CD4-positive, alpha-beta T cell (primary cell): ENCODE data around the gene SLIT1. TPM values are rescaled to one million over a fixed set of nuclear protein-coding genes. Genes with fewer than 3 reads are reported as not detected.

Experiments used
- ATAC-seq: fragments of 200-7000 bp; cut with Tn5 transposase; one replicate; pipeline ENCODE4 v1.10.0; 2022; ENCODE audit warnings: mild to moderate bottlenecking; ENCODE audit not compliant: poor library complexity
- CTCF ChIA-PET: fragments of 350-600 bp; sonication (Branson Sonifier 250); formaldehyde crosslinking; loops from one replicate; lab custom pipeline; 2021; ENCODE audit warnings: antibody characterized with exemption, inconsistent platforms; lab: Charles Lee
- POLR2A ChIA-PET: fragments of 350-600 bp; sonication (Branson Sonifier 250); formaldehyde crosslinking; loops from one replicate; lab custom pipeline; 2021; ENCODE audit warnings: antibody characterized with exemption, inconsistent platforms; lab: Charles Lee
- DNase-seq, 14 experiments: peaks; one replicate each; pipeline ENCODE4 v3.0.0-alpha.2; 2013 to 2020; ENCODE audit warnings: mixed read lengths in 2 of 14
- H3K27ac ChIP-seq, 2 donors: one replicate each; pipeline versions ENCODE4 v1.5.1 to v1.7.0; 2013; ENCODE audit warnings: low read length in 2 of 2, low read depth in 1 of 2, mild to moderate bottlenecking in 1 of 2
- H3K27me3 ChIP-seq, 2 experiments: 1 replicate in 1 of 2; 2 replicates in 1 of 2; pipeline versions ENCODE4 v1.6.1 to v1.7.0; 2013; ENCODE audit warnings: low read length in 2 of 2, control low read depth in 1 of 2, mild to moderate bottlenecking in 1 of 2, moderate library complexity in 1 of 2; ENCODE audit not compliant: insufficient read depth in 2 of 2, control insufficient read depth in 1 of 2
- H3K36me3 ChIP-seq: one replicate; pipeline ENCODE4 v1.6.1; 2013; ENCODE audit warnings: low read length, control low read depth; ENCODE audit not compliant: insufficient read depth
- H3K4me1 ChIP-seq: one replicate; pipeline ENCODE4 v1.6.1; 2013; ENCODE audit warnings: low read length, control low read depth; ENCODE audit not compliant: insufficient read depth
- H3K4me3 ChIP-seq: one replicate; pipeline ENCODE4 v1.5.1; 2013; ENCODE audit warnings: mild to moderate bottlenecking, low read length, moderate library complexity
- H3K9me3 ChIP-seq, 2 experiments: 1 replicate in 1 of 2; 2 replicates in 1 of 2; pipeline versions ENCODE4 v1.6.1 to v1.7.0; 2013; ENCODE audit warnings: low read length in 2 of 2, mild to moderate bottlenecking in 2 of 2, control low read depth in 1 of 2, moderate library complexity in 1 of 2; ENCODE audit not compliant: control insufficient read depth in 1 of 2, insufficient read depth in 1 of 2
- H3K27ac Mint-ChIP-seq: one replicate; pipeline ENCODE4 v1.8.0; 2020; ENCODE audit warnings: mixed read lengths
- H3K27me3 Mint-ChIP-seq: one replicate; pipeline ENCODE4 v1.8.0; 2021; ENCODE audit warnings: mixed read lengths
- H3K36me3 Mint-ChIP-seq: one replicate; pipeline ENCODE4 v1.8.0; 2021; ENCODE audit warnings: low read depth, mixed read lengths
- H3K4me1 Mint-ChIP-seq: one replicate; pipeline ENCODE4 v1.8.0; 2021; ENCODE audit warnings: low read depth, mixed read lengths
- H3K4me3 Mint-ChIP-seq: one replicate; pipeline ENCODE4 v1.8.0; 2020; ENCODE audit warnings: mild to moderate bottlenecking, mixed read lengths
- H3K9me3 Mint-ChIP-seq: one replicate; pipeline ENCODE4 v1.8.0; 2020; ENCODE audit warnings: mixed read lengths
- CTCF ChIP-seq: fragments of 200-600 bp; IDR thresholded peaks from one replicate; pipeline ENCODE4 v1.8.0; 2022; ENCODE audit warnings: antibody characterized with exemption, mild to moderate bottlenecking
- intact Hi-C, 2 experiments: fragments of 100-400 bp; cut with DNase I in 1 of 2; cut with micrococcal nuclease in 1 of 2; formaldehyde crosslinking; loops; one replicate each; pipeline versions ENCODE4 v1.15.1 to v1.9.0; 2023 to 2025; cut with DNase I, micrococcal nuclease
- total RNA-seq, 174 experiments: library from RNA in 2 of 174; stranded (reverse) in 2 of 174; gene quantifications; one replicate each; pipeline ENCODE4 v1.2.3 and lab custom pipeline; 2021 to 2026

Gene SLIT1
- total RNA-seq, 2 experiments from 2014 or later, result 0.30 to 0.39 TPM

DNA sequence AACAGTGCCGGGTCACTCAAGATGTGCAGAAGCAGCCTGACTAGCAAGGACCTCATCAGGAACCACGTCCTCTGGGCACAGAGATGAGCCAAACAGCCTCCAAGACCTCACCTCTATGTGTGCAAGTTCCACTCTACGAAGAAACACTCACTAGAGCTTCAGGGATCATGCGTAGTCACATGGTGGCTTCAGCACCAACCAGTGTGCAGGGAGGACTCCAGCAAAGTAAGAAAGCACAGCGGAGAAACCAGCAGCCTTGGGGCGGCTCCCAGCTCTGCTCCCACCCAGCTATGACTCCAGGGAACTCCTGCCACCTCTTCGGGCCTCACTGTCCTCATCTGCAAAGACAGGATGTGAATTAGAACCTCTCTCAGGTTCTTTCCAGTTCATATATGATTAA, 58.2 kb downstream of the SLIT1 start:
- intact Hi-C loops, result no loop called here
- ATAC-seq (no peak), DNase-seq (no peak)
- H3K27me3 Mint-ChIP-seq, result no peaks in the 10 kb centered on the region
- H3K4me1 Mint-ChIP-seq, result no peaks in the 10 kb centered on the region
- no peak overlapping the region for H3K4me3 Mint-ChIP-seq
- ChIA-PET POLR2A (no interaction called here), CTCF (no interaction called here)
- H3K36me3 Mint-ChIP-seq, result no peaks in the 10 kb centered on the region
- no peaks in the 10 kb centered on the region for H3K9me3 Mint-ChIP-seq
- H3K4me1 ChIP-seq, result no peaks in the 10 kb centered on the region
- no peak overlapping the region for H3K27ac ChIP-seq
- H3K36me3 ChIP-seq, result no peaks in the 10 kb centered on the region
- no peak overlapping the region for H3K4me3 ChIP-seq
- TF ChIP-seq CTCF, result no peak
- H3K9me3 ChIP-seq, result no peaks in the 10 kb centered on the region
- no peaks in the 10 kb centered on the region for H3K27me3 ChIP-seq
- H3K27ac Mint-ChIP-seq, result no peak overlapping the region

DNA sequence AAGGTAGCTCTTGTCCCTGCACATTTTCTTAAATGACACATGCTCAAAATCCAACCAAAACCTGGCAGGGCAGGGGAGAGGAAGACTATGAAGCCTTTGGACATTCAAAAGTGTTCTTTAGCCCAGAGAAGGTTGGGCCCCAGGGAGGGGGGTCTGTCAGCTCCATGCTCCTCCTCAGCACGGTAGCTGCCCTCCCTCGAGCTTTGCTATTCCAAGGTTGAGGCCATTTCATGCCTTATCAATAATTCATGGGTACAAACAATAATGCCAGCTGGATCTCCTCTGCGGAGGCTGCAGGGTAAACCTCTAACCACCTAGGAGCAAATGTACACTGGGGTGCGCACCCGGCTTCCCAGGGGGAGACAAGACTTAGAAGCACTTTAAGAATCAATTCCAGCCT, 61.5 kb downstream of the SLIT1 start:
- Mint-ChIP-seq H3K4me3 (no peak overlapping the region), H3K4me1 (no peaks in the 10 kb centered on the region), H3K27me3 (peaks cover 10% of the 10 kb centered on the region), H3K27ac (no peak overlapping the region), H3K9me3 (no peaks in the 10 kb centered on the region), H3K36me3 (no peaks in the 10 kb centered on the region)
- no peaks in the 10 kb centered on the region for H3K9me3 ChIP-seq
- intact Hi-C loops, result no loop called here
- CTCF ChIA-PET, result no interaction called here
- H3K27ac ChIP-seq, result no peak overlapping the region
- no peaks in the 10 kb centered on the region for H3K36me3 ChIP-seq
- no peak overlapping the region for H3K4me3 ChIP-seq
- no peak for DNase-seq
- TF ChIP-seq CTCF, result no peak
- H3K4me1 ChIP-seq, result no peaks in the 10 kb centered on the region
- H3K27me3 ChIP-seq, result peaks cover 0 to 4% of the 10 kb centered on the region in 2 experiments
- POLR2A ChIA-PET, result no interaction called here
- ATAC-seq, result no peak

- Histone ChIP-seq H3K9me3 (no peaks in the 10 kb centered on the region), H3K36me3 (no peaks in the 10 kb centered on the region), H3K27ac (no peak overlapping the region), H3K4me3 (no peak overlapping the region), H3K27me3 (peaks cover 0 to 6% of the 10 kb centered on the region in 2 experiments), H3K4me1 (no peaks in the 10 kb centered on the region)
- no peak for ATAC-seq
- Mint-ChIP-seq H3K36me3 (no peaks in the 10 kb centered on the region), H3K27ac (no peak overlapping the region), H3K9me3 (no peaks in the 10 kb centered on the region), H3K4me1 (no peaks in the 10 kb centered on the region), H3K4me3 (no peak overlapping the region), H3K27me3 (peaks cover 10% of the 10 kb centered on the region)
- ChIA-PET POLR2A (no interaction called here), CTCF (interaction anchor here (0.7 kb wide), 1 partner anchor 1555 kb away, joined by 3 read pairs; no protein-coding TSS in a partner anchor)
- intact Hi-C loops, result no loop called here
- no peak for DNase-seq
- TF ChIP-seq CTCF, result no peak
Measured at GRCh38 chr10:97123765-97124164, 62.0 kb downstream of the SLIT1 start.
